ENCODE data around the gene POU5F1. TPM values are rescaled to one million over a fixed set of nuclear protein-coding genes. Genes with fewer than 3 reads are reported as not detected.
A peak's percentile ranks its signal among the peaks of the same experiment; 100 is the strongest.

The POU5F1 gene
- total and polyA plus RNA-seq, 4 donors, result 0.22 to 1.2 (median 0.84) TPM

DNA sequence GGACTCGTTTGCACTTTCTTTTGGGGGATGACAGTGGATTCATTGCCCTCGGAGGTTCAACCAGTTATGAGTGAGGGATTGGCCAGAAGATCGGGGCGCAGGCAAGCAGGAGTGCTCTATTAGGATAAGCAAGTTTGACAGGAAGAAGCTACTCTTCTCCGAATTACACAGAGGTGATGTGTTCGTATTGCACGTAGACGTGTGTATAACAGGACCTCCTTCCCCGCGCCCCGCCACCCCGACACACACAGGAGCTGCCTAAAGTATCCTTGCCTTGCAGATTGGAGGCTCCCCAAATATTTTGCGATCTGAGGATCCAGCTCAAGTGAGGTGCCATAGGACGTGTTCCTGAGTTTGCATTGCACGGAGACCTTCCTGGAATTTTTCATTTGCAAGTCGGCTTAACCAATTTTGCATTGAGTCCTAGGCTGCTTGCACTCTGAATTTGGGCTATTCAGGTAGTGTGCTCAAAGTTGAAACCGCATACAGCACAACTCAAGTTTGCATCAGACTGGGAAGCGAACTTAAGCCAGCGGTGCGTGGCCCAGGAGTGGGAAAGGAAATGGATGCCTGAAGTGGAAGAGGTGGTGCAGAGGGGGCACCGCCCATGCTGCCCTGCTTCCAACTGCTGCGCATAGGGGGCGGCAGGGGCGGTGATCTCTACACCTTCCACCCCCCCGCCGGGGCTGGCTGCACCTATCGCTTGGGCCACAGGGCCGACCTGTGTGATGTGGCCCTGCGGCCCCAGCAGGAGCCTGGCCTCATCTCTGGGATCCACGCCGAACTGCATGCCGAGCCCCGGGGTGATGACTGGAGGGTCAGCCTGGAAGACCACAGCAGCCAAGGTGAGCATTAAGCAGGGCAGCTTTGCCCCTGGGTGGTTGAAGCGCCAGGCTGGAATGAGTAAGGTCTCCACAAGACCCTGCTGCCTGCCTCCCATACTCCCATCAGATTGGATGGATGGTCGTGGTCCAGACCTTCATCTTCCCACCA, 11.3 kb downstream of the POU5F1 start:
- H3K4me1 ChIP-seq (ENCODE audit: control insufficient read depth, insufficient read depth, low read length), result peaks cover 22% of the 10 kb centered on the region
- 12% methylated on average over 27 of the region's 35 CpGs for WGBS (ENCODE audit: insufficient coverage)
- H3K36me3 ChIP-seq (ENCODE audit: control insufficient read depth, insufficient read depth, low read length), result peaks cover 21% of the 10 kb centered on the region
- H3K9me3 ChIP-seq (ENCODE audit: control insufficient read depth, insufficient read depth, low read length), result no peaks in the 10 kb centered on the region
- DNase-seq (ENCODE audit: low read depth in 4 of 6, low spot score in 6 of 6), result no peak
- peak overlapping the region; percentile 54 for H3K27ac ChIP-seq (ENCODE audit: low read depth, low read length)
- peak overlapping the region; percentile 90 for H3K4me3 ChIP-seq (ENCODE audit: low read depth, low read length)
- H3K27me3 ChIP-seq (ENCODE audit: control insufficient read depth, insufficient read depth, low read length), result no peaks in the 10 kb centered on the region

DNA sequence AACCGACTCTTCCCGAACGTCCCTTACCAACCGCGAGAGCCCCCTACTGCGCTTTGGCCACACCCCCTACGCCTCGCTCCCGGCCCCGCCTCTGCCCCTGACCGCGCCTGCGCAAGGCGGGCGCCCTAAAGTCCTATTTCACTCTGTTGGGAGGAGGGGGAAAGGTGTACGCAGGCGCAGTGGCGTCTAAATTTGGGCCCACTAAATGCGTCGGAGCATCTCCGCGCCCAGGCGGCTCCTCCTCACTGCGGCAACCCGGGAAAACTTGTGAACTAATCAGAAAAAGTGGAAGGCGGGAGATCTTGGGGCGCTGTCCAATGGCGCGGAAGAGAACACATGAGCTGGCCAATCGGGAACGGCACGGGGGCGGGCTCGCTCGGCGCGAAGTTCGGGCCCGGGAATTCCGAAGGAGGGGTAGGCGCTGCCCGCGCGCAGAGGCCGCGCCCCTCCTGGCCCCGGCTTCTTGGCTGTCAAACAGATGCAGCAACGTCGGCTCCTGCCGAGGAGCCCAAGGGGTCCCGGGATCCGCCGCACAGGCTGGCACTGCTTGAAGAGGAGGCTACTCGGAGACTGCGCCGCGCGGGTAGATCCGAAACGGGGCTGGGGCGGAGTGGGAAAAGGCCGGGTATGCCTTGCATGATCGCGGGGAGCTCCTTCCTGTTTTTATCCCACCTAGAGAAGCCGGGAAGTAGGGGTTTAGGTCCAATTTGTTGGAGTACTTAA, 12.2 kb downstream of the POU5F1 start, which contains the start of gene TCF19:
TCF19 (plus strand) TSS at position 450 of the 723 bp plus-strand sequence. CDS start 881 bp downstream, outside the sequence.
- Histone ChIP-seq H3K27me3 (ENCODE audit: control insufficient read depth, insufficient read depth, low read length) (no peaks in the 10 kb centered on the region), H3K27ac (ENCODE audit: low read depth, low read length) (peak within 1 kb of the TSS; percentile 54), H3K4me1 (ENCODE audit: control insufficient read depth, insufficient read depth, low read length) (peaks cover 22% of the 10 kb centered on the region), H3K9me3 (ENCODE audit: control insufficient read depth, insufficient read depth, low read length) (no peaks in the 10 kb centered on the region), H3K4me3 (ENCODE audit: low read depth, low read length) (peak within 1 kb of the TSS; percentile 90), H3K36me3 (ENCODE audit: control insufficient read depth, insufficient read depth, low read length) (peaks cover 21% of the 10 kb centered on the region)
- WGBS (ENCODE audit: insufficient coverage), result 0% methylated on average over 59 of the region's 65 CpGs
- DNase-seq (ENCODE audit: low read depth in 4 of 6, low spot score in 6 of 6), result peak; percentile 97 to 100 (median 100)

DNA sequence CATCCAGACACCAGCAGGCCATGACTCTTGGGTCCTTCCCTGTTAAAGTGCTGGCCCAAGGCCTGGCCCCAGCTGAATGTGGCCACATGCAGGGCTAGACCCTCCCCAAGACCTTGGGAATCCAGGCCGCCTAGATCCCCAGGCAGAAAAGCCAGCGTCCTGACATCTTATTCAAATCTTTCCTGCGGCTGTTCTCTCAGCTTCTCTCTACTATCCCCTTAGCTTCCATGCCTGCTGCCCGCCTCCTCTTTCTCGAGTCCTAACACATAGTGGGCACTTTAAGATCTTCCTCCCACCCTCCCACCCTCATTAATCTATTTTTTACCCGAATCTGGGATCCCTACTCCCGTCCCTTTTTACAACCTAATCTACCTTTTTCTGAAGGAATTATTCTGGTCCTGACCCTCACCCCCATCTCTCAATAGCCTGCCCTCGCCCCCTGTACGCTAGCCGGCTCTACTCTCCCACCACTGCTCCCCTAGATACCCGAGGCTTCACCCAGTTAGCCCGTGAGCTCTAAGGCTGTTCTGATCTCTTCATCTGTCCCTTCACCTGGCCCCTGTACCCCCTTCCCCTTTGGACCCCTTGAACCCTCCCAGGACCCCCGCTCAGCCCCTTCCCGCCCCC, 12.9 kb downstream of the POU5F1 start, which contains the start of gene CCHCR1:
CCHCR1 (minus strand) TSS at position 290 of the 627 bp plus-strand sequence; CDS start at position 88, 202 bp downstream.
- peak in 1 of 6 donors; percentile 12 for DNase-seq (ENCODE audit: low read depth in 4 of 6, low spot score in 6 of 6)
- peaks cover 26% of the 10 kb centered on the region for H3K36me3 ChIP-seq (ENCODE audit: control insufficient read depth, insufficient read depth, low read length)
- peaks cover 22% of the 10 kb centered on the region for H3K4me1 ChIP-seq (ENCODE audit: control insufficient read depth, insufficient read depth, low read length)
- H3K27ac ChIP-seq (ENCODE audit: low read depth, low read length), result peak within 1 kb of the TSS; percentile 54
- no peaks in the 10 kb centered on the region for H3K9me3 ChIP-seq (ENCODE audit: control insufficient read depth, insufficient read depth, low read length)
- WGBS (ENCODE audit: insufficient coverage), result 6% methylated on average over 13 of the region's 14 CpGs
- no peaks in the 10 kb centered on the region for H3K27me3 ChIP-seq (ENCODE audit: control insufficient read depth, insufficient read depth, low read length)
- peak within 1 kb of the TSS; percentile 90 for H3K4me3 ChIP-seq (ENCODE audit: low read depth, low read length)

DNA sequence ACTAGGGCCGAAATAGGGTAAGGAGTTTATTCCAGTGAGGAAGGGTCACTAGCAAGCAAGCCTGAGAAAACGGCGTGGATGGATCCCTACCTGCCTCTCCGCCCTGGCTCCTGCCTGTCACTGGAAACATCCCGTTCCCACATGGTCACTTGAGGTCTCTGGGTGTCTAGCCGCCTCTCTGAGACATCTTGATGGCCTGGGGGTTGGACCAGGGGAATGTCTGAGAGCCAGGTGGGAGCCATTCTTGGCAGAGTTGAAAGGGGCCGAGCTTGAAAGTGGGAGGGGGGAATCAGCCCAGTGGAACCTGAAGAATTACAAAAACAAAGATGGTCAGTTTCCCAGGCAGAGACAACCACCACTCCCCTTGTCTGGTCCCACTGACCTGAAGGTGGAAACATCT, 13.8 kb downstream of the POU5F1 start:
- Histone ChIP-seq H3K36me3 (ENCODE audit: control insufficient read depth, insufficient read depth, low read length) (peaks cover 17% of the 10 kb centered on the region), H3K27me3 (ENCODE audit: control insufficient read depth, insufficient read depth, low read length) (no peaks in the 10 kb centered on the region), H3K4me1 (ENCODE audit: control insufficient read depth, insufficient read depth, low read length) (peaks cover 17% of the 10 kb centered on the region), H3K27ac (ENCODE audit: low read depth, low read length) (no peak overlapping the region), H3K9me3 (ENCODE audit: control insufficient read depth, insufficient read depth, low read length) (no peaks in the 10 kb centered on the region), H3K4me3 (ENCODE audit: low read depth, low read length) (no peak overlapping the region)
- WGBS (ENCODE audit: insufficient coverage), result 100% methylated on average over 5 of the region's 7 CpGs
- no peak for DNase-seq (ENCODE audit: low read depth in 4 of 6, low spot score in 6 of 6)

DNA sequence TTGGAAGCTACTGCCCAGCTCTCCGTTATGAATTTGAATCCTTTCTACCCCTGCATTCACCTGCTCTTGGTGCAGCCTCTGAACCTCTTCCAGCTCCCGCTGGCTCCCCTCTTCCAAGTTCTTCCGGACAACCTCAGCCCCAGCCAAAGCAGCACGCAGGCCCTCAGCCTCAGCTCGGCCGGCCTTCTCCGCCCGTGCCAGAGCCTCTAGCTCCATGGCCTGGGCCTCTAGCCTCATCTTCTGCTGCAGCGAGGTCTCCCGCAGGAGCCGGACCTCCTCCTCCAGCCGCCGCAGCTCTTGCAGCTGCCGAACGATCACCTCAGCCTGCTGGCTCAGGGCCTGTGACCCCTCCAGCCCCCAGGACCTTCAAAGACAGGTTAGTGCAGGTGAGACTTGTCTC, 16.0 kb downstream of the POU5F1 start:
- Histone ChIP-seq H3K4me3 (ENCODE audit: low read depth, low read length) (no peak overlapping the region), H3K27me3 (ENCODE audit: control insufficient read depth, insufficient read depth, low read length) (no peaks in the 10 kb centered on the region), H3K36me3 (ENCODE audit: control insufficient read depth, insufficient read depth, low read length) (peaks cover 32% of the 10 kb centered on the region), H3K4me1 (ENCODE audit: control insufficient read depth, insufficient read depth, low read length) (peaks cover 15% of the 10 kb centered on the region), H3K9me3 (ENCODE audit: control insufficient read depth, insufficient read depth, low read length) (no peaks in the 10 kb centered on the region), H3K27ac (ENCODE audit: low read depth, low read length) (no peak overlapping the region)
- DNase-seq (ENCODE audit: low read depth in 4 of 6, low spot score in 6 of 6), result no peak
- 95% methylated on average over 15 of the region's 15 CpGs for WGBS (ENCODE audit: insufficient coverage)

DNA sequence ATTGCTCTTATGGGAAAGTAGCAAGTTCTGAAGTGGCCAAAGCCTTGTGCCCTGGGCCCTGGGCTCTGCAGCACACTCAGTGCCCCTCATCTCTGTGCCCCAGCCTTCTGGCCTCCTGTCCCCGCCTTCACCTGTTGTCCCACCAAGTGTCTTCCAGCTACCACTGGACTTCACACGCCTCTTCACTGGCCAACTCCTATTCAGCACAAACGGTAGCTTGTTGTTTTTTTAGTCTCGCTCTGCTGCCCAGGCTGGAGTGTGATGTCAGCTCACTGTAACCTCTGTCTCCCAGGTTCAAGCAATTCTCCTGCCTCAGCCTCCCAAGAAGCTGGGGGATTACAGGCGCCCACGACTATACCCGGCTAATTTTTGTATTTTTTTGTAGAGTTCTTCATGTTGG, 17.7 kb downstream of the POU5F1 start:
- Histone ChIP-seq H3K4me3 (ENCODE audit: low read depth, low read length) (no peak overlapping the region), H3K27ac (ENCODE audit: low read depth, low read length) (no peak overlapping the region), H3K4me1 (ENCODE audit: control insufficient read depth, insufficient read depth, low read length) (peaks cover 5% of the 10 kb centered on the region), H3K27me3 (ENCODE audit: control insufficient read depth, insufficient read depth, low read length) (no peaks in the 10 kb centered on the region), H3K36me3 (ENCODE audit: control insufficient read depth, insufficient read depth, low read length) (peaks cover 37% of the 10 kb centered on the region), H3K9me3 (ENCODE audit: control insufficient read depth, insufficient read depth, low read length) (no peaks in the 10 kb centered on the region)
- WGBS (ENCODE audit: insufficient coverage), result 91% methylated on average over 4 of the region's 7 CpGs
- DNase-seq (ENCODE audit: low read depth in 4 of 6, low spot score in 6 of 6), result no peak

DNA sequence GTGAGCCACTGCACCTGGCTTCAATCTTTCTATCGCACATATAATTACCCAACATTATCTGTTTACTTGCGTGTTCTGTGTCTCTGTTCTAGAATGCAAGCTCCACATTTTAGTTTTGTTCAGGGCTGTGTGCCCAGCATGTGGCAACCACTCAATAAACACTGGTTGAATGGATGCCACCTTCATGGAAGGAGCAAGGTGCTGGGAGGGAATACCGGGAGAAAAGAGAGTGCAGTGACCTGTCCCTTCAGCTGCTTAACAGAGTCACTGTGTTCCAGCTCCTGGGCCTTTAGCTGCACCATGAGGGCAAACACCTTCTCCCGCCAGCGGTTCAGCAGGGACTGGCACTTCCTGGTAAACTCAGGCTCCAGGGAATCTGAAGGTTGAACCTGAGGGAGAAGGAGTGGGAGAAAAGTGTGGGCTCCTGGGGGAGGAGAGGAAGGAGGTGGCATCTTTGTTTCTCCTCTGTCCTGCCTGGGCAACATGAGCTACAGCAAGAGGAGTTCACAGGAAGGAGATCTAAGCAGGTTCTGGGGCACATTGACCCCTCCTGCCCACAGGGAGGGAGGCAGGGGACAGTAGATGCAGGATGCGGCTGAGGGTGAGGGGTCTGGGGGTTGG, 20.5 kb downstream of the POU5F1 start:
- Histone ChIP-seq H3K4me3 (ENCODE audit: low read depth, low read length) (no peak overlapping the region), H3K9me3 (ENCODE audit: control insufficient read depth, insufficient read depth, low read length) (no peaks in the 10 kb centered on the region), H3K36me3 (ENCODE audit: control insufficient read depth, insufficient read depth, low read length) (peaks cover 47% of the 10 kb centered on the region), H3K27me3 (ENCODE audit: control insufficient read depth, insufficient read depth, low read length) (no peaks in the 10 kb centered on the region), H3K4me1 (ENCODE audit: control insufficient read depth, insufficient read depth, low read length) (no peaks in the 10 kb centered on the region), H3K27ac (ENCODE audit: low read depth, low read length) (no peak overlapping the region)
- DNase-seq (ENCODE audit: low read depth in 4 of 6, low spot score in 6 of 6), result no peak
- 86% methylated on average over 5 of the region's 6 CpGs for WGBS (ENCODE audit: insufficient coverage)

DNA sequence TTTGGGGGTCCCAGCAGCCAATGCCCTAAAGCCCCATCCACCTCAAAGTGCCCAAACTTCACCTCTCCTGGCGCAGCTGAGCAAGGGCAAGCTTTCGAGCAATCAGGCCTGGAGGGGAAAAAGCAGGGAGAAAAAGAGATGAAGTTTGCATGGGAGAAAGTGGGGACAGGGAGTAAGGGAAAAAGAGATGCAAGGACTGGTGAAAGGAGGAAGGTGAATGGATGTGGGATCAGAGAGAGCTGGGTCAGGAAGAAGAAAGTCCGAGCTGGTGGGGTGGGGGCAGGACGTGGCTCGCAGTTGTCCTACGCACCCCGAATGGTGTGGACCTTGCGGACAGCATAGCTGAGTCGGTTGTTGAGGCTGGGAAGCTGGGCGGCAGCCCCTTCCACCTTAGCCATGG, 25.1 kb downstream of the POU5F1 start:
- Histone ChIP-seq H3K27me3 (ENCODE audit: control insufficient read depth, insufficient read depth, low read length) (no peaks in the 10 kb centered on the region), H3K9me3 (ENCODE audit: control insufficient read depth, insufficient read depth, low read length) (no peaks in the 10 kb centered on the region), H3K4me3 (ENCODE audit: low read depth, low read length) (no peak overlapping the region), H3K4me1 (ENCODE audit: control insufficient read depth, insufficient read depth, low read length) (peaks cover 4% of the 10 kb centered on the region), H3K27ac (ENCODE audit: low read depth, low read length) (no peak overlapping the region), H3K36me3 (ENCODE audit: control insufficient read depth, insufficient read depth, low read length) (peaks cover 44% of the 10 kb centered on the region)
- no peak for DNase-seq (ENCODE audit: low read depth in 4 of 6, low spot score in 6 of 6)
- 93% methylated on average over 10 of the region's 10 CpGs for WGBS (ENCODE audit: insufficient coverage)

DNA sequence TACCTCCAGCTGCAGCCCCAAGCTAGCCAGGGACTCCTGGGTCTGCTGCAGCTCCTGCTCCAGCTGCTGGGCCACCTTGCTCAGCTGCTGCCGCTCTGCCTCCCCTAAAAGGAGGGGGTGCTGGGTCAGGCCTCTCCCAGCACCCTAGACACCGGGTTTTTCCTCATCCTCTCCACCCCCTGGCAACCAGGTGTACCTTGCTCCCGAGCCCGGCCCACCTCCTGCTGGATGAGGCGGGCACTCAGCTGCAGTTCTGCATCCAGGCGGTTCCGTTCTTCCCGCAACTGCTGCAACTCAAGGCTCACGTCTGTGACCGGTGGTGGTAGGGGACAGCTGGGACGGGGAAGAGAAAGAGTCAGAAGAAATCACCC, 25.5 kb downstream of the POU5F1 start:
- Histone ChIP-seq H3K27me3 (ENCODE audit: control insufficient read depth, insufficient read depth, low read length) (no peaks in the 10 kb centered on the region), H3K4me3 (ENCODE audit: low read depth, low read length) (no peak overlapping the region), H3K36me3 (ENCODE audit: control insufficient read depth, insufficient read depth, low read length) (peaks cover 40% of the 10 kb centered on the region), H3K4me1 (ENCODE audit: control insufficient read depth, insufficient read depth, low read length) (peaks cover 4% of the 10 kb centered on the region), H3K27ac (ENCODE audit: low read depth, low read length) (no peak overlapping the region), H3K9me3 (ENCODE audit: control insufficient read depth, insufficient read depth, low read length) (no peaks in the 10 kb centered on the region)
- 75% methylated on average over 2 of the region's 11 CpGs for WGBS (ENCODE audit: insufficient coverage)
- DNase-seq (ENCODE audit: low read depth in 4 of 6, low spot score in 6 of 6), result no peak
